ENCODE measurements around the gene NCR3LG1. TPM values are rescaled to one million over a fixed set of nuclear protein-coding genes. Genes with fewer than 3 reads are reported as not detected.

NCR3LG1 gene
- total and polyA plus RNA-seq, 2 of the 4 experiments (the other 2 are of a cell fraction): 1.7 to 4.1 TPM

GRCh38 chr11:17378655-17379054 lies 27.1 kb downstream of the NCR3LG1 start:
- Histone ChIP-seq H2AFZ (replicated peaks; ENCODE audit: low read length, poor library complexity) (no peak overlapping the region), H2BK5ac (ENCODE audit: low read depth, low read length, poor library complexity, severe bottlenecking) (no peak overlapping the region), H3K4ac (ENCODE audit: low read depth, low read length) (no peak overlapping the region), H3K9me3 (ENCODE audit: control insufficient read depth, insufficient read depth, low read length) (0 out of 2 replicates have a peak, but pooled peaks cover 3% of the 10 kb centered on the region), H3K4me1 (ENCODE audit: control insufficient read depth, insufficient read depth, low read length) (peaks cover 11% of the 10 kb centered on the region), H2AK5ac (ENCODE audit: low read depth, low read length) (no peak overlapping the region), H3K56ac (ENCODE audit: extremely low read depth, insufficient read depth, low read length) (no peak overlapping the region), H2BK15ac (ENCODE audit: low read depth, low read length) (no peak overlapping the region), H2AK9ac (replicated peaks; ENCODE audit: low read depth, low read length, poor library complexity) (no peak overlapping the region), H3K79me1 (ENCODE audit: low read depth in 1 of 2, low read length in 2 of 2) (no peaks in the 10 kb centered on the region), H3K9ac (ENCODE audit: low read depth, low read length) (no peak overlapping the region), H3K27ac (ENCODE audit: insufficient read depth, low read length) (no peak overlapping the region), H3K4me2 (ENCODE audit: low read depth, low read length) (no peak overlapping the region), H3K23ac (ENCODE audit: low read depth, low read length) (no peak overlapping the region), H4K20me1 (ENCODE audit: insufficient read depth, low read length) (no peaks in the 10 kb centered on the region), H3K36me3 (ENCODE audit: control insufficient read depth, insufficient read depth, low read length) (peaks cover 4% of the 10 kb centered on the region; the same call in 1 of the 2 replicates), H3K4me3 (ENCODE audit: insufficient read depth, low read depth, low read length) (no peak overlapping the region), H3K18ac (ENCODE audit: low read depth, low read length) (no peak overlapping the region), H2BK120ac (ENCODE audit: low read depth, low read length) (no peak overlapping the region), H3K9me1 (ENCODE audit: insufficient read depth, low read length) (peaks cover 20% of the 10 kb centered on the region), H4K8ac (ENCODE audit: low read depth in 2 of 2, low read length in 2 of 2) (no peak overlapping the region), H4K5ac (ENCODE audit: low read depth, low read length) (no peak overlapping the region), H4K91ac (ENCODE audit: insufficient read depth, low read depth, low read length) (no peak overlapping the region), H3K14ac (replicated peaks; ENCODE audit: low read depth, low read length) (no peak overlapping the region), H2BK20ac (ENCODE audit: low read depth, low read length) (no peak overlapping the region), H3K27me3 (ENCODE audit: control insufficient read depth, insufficient read depth, low read length) (no peaks in the 10 kb centered on the region)
- ATAC-seq (ENCODE audit: low read depth) (no peak), DNase-seq (no peak)
- no CpG with 5 or more reads among the region's 2 CpGs for WGBS, 2 experiments (ENCODE audit: extremely low coverage in 2 of 2, insufficient read length in 1 of 2)
- intact Hi-C loops (cut with micrococcal nuclease): no loop called here
- ChIA-PET POLR2A (ENCODE audit: unreplicated experiment) (no interaction called here), CTCF (interaction anchor here (0.9 kb wide), 1 partner anchor 10 kb away, joined by 3 read pairs; no protein-coding TSS in a partner anchor)
- in situ Hi-C loops (cut with MboI; ENCODE audit: low sequenced_read_pairs): no loop called here
- TF ChIP-seq MAFK (IDR thresholded peaks at IDR 0.05; ENCODE audit: low read depth, low read length): no peak
- no peak for TF ChIP-seq FOS (IDR thresholded peaks at IDR 0.05; ENCODE audit: low read depth, low read length)
- TF ChIP-seq POLR2A (IDR thresholded peaks at IDR 0.05; ENCODE audit: low read depth, low read length): no peak
- TF ChIP-seq, protein P1, sequence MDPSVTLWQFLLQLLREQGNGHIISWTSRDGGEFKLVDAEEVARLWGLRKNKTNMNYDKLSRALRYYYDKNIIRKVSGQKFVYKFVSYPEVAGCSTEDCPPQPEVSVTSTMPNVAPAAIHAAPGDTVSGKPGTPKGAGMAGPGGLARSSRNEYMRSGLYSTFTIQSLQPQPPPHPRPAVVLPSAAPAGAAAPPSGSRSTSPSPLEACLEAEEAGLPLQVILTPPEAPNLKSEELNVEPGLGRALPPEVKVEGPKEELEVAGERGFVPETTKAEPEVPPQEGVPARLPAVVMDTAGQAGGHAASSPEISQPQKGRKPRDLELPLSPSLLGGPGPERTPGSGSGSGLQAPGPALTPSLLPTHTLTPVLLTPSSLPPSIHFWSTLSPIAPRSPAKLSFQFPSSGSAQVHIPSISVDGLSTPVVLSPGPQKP (IDR thresholded peaks at IDR 0.05; ENCODE audit: borderline replicate concordance, low read depth, low read length): no peak
- TF ChIP-seq BHLHE40 (IDR thresholded peaks at IDR 0.05; ENCODE audit: low read depth, low read length): no peak
- TF ChIP-seq NFE2L2 (IDR thresholded peaks at IDR 0.05; ENCODE audit: low read depth, low read length): no peak
- TF ChIP-seq, protein P2, sequence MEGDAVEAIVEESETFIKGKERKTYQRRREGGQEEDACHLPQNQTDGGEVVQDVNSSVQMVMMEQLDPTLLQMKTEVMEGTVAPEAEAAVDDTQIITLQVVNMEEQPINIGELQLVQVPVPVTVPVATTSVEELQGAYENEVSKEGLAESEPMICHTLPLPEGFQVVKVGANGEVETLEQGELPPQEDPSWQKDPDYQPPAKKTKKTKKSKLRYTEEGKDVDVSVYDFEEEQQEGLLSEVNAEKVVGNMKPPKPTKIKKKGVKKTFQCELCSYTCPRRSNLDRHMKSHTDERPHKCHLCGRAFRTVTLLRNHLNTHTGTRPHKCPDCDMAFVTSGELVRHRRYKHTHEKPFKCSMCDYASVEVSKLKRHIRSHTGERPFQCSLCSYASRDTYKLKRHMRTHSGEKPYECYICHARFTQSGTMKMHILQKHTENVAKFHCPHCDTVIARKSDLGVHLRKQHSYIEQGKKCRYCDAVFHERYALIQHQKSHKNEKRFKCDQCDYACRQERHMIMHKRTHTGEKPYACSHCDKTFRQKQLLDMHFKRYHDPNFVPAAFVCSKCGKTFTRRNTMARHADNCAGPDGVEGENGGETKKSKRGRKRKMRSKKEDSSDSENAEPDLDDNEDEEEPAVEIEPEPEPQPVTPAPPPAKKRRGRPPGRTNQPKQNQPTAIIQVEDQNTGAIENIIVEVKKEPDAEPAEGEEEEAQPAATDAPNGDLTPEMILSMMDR (conservative IDR thresholded peaks at IDR 0.05; ENCODE audit: low read depth, low read length): no peak
- no peak for TF ChIP-seq RAD21 (IDR thresholded peaks at IDR 0.05; ENCODE audit: low read length)
- TF ChIP-seq CHD1 (IDR thresholded peaks at IDR 0.05; ENCODE audit: low read depth, low read length): no peak
- no peak for TF ChIP-seq USF2 (IDR thresholded peaks at IDR 0.05; ENCODE audit: low read depth, low read length)
- no peak for TF ChIP-seq RCOR1 (IDR thresholded peaks at IDR 0.05; ENCODE audit: insufficient replicate concordance, low read length)
- TF ChIP-seq MXI1 (IDR thresholded peaks at IDR 0.05; ENCODE audit: borderline replicate concordance, low read depth, low read length): no peak
- no peak for TF ChIP-seq MAZ (IDR thresholded peaks at IDR 0.05; ENCODE audit: borderline replicate concordance, low read depth, low read length)
- BruUV-seq (replicated peaks): no TSS peak
- dilution Hi-C loops (cut with HindIII; ENCODE audit: low sequenced_read_pairs, unreplicated experiment): no loop called here
